Measurements from ENCODE around the gene ADAMTS12.

DNA sequence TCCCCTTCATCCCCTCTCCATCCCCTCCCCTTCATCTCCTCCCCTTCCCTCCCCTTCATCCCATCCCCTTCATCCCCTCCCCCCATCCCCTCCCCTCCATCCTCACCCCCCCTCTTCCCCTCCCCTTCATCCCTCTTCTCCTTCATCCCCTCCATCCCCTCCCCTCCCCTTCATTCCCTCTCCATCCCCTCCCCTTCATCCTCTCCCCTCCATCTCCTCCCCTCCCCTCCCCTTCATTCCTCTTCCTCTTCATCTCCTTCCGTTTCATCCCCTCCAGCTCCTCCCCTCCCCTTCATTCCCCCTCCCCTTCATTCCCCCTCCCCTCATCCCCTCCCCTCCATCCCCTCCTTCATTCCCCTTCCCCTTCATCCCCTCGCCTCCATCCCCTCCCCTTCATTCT lies 410.9 kb downstream of the ADAMTS12 start:
- TF ChIP-seq, protein P1, sequence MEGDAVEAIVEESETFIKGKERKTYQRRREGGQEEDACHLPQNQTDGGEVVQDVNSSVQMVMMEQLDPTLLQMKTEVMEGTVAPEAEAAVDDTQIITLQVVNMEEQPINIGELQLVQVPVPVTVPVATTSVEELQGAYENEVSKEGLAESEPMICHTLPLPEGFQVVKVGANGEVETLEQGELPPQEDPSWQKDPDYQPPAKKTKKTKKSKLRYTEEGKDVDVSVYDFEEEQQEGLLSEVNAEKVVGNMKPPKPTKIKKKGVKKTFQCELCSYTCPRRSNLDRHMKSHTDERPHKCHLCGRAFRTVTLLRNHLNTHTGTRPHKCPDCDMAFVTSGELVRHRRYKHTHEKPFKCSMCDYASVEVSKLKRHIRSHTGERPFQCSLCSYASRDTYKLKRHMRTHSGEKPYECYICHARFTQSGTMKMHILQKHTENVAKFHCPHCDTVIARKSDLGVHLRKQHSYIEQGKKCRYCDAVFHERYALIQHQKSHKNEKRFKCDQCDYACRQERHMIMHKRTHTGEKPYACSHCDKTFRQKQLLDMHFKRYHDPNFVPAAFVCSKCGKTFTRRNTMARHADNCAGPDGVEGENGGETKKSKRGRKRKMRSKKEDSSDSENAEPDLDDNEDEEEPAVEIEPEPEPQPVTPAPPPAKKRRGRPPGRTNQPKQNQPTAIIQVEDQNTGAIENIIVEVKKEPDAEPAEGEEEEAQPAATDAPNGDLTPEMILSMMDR (IDR thresholded peaks at IDR 0.05), result no peak
- no peak for TF ChIP-seq POLR2A (IDR thresholded peaks at IDR 0.05)
